Suppressor macrophage treated with lipopolysaccharide for 1 hour (primary cell): ENCODE measurements around the gene GNG13.
"Not testable (repeated sequence)": the region's sequence is repeated elsewhere in the genome, so short reads cannot be mapped to it uniquely, and the experiment has no call there.

Experiments used
- DNase-seq, 3 donors: peaks; one replicate each; pipeline ENCODE4 v3.0.0-alpha.2; 2020 to 2022

Gene GNG13

DNA sequence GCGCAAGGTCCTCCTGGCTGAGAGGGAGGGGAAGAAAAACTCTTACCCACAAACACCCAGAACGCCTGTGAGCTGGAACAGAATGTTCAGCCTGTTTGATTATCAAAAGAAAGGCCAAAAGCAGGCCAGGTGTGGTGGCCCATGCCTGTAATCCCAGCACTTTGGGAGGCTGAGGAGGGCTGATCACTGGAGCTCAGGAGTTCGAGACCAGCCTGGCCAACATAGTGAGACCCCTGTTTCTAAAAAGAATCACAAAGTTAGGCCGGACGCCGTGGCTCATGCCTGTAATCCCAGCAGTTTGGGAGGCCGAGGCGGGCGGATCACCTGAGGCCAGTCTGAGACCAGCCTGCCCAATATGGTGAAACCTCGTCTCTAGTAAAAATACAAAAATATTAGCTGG, 24.2 kb downstream of the GNG13 start:
- not testable (repeated sequence) for DNase-seq

DNA sequence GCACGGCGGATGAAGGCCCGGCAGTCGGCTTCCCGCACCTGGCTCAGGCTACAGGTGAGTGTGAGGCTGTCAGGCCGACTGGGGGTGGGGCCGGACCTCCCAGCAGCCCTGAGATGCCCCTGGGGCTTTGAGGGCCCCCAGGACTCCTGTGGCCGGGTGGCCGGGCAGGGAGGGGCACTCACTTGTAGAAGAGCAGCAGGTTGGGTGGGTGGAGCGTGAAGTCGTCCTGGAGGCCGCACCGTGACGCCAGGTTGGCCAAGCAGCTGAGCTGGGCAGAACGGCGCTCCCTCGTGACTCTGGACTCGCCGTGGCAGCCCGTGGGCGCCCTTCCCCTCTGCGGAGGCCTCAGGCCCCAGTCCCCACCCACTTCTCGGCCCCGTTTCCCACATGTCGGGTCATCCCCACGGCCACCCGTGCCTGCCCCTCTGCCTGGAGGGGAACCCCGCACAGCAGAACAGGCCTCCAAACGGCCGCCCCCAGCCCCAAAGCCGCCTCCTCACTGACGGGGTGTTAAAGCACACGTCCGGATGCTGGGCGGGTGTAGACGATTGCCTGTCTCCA, 25.2 kb downstream of the GNG13 start:
- DNase-seq, result no peak

DNA sequence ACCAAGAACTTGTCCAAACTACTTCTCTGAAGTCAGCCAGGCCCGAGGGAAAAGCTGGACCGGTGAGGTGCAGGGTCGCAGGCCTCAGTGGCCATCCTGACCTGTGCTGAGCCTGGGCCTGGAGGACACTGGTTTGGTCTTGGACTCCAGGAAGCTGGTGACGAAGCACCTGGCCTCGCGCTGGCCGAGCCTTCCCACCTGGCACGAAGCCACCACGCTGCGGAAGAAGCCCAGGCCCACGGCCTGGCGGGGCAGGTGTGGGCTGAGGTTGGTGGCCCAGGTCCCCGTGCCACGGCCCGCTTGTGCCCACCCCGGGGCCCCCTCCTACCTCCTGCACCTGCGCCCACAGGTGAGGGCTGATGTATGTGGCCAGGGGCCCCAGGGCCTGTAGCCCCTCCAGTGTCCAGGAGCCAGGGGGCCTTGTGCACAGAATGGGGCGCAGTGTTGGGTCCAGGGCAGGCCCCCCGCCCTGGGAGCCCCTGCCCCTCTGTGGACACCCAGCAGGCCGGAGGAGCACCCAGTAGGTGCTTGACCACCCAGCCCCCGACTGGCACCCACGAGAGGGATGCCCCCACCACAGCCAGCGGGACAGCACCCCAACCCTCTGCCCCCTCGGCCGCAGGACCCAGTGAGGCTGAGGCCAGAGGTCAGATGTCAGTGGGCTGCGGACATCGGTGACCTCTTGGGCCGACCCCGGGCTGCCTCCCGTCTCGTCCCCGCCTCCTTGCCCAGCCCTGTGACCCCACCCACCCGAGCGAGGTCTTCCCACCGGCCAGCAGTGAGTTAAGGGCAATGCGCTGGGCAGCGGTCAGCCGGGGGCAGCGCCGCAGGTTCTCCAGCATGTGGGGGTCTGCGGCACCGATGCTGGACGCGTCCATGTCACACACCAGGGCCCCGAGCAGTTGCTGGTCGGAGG, 26.2 kb downstream of the GNG13 start:
- DNase-seq, result no peak

DNA sequence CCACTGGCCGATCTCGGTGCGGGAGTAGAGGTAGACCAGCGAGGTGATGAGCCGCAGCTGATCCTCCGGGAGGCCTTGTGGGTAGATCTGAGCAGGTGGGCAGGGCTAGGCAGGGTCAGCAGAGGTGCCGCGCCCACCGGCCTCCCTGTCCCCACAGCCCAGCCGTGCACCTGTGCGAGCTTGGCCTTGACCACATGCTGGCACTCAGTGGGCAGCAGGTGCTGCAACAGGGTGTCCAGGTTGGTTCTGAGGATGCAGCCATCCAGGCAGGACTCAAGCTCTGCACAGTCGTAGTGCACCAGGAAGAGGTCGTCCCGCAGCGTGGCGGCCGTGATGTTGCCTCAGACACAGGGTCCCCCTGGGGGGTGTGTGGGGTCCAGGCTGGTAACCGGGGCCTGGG, 27.6 kb downstream of the GNG13 start:
- no peak for DNase-seq

DNA sequence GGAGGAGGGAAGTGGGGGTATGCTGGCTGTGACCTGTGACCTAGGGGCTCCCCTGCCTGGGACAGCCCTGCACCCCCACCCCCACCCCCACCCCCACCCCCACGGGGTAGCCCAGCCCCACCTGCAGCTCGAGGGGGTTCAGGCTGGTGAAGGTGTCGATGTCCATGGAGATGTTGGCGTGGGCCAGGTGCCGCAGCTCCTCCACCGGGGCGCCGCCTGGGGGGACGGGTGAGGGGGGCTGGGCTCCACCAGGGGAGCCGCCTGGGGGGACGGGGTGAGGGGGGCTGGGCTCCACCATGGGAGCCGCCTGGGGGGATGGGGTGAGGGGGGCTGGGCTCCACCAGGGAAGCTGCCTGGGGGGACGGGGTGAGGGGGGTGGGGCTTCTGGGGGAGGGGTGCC, 30.1 kb downstream of the GNG13 start:
- DNase-seq, result no peak

DNA sequence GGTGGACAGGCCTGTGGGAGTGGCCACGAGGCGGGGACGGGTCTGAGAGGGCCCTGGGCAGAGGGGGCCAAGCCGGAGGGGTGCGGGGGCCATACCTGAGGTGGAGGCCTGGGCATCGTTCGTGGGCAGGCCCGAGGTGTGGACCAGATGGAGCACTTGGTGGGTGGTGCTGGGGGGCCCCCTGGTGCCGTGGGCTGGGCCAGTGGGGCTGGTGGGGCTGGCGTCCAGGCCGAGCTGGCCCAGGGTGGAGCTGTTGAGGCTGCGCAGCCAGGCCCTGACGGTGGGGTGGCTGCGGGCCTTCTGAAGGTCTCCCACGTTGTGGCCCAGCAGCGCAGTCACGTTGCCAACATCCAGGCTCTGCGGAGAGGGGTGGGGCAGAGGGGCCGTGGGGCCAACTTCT, 30.6 kb downstream of the GNG13 start:
- no peak for DNase-seq

DNA sequence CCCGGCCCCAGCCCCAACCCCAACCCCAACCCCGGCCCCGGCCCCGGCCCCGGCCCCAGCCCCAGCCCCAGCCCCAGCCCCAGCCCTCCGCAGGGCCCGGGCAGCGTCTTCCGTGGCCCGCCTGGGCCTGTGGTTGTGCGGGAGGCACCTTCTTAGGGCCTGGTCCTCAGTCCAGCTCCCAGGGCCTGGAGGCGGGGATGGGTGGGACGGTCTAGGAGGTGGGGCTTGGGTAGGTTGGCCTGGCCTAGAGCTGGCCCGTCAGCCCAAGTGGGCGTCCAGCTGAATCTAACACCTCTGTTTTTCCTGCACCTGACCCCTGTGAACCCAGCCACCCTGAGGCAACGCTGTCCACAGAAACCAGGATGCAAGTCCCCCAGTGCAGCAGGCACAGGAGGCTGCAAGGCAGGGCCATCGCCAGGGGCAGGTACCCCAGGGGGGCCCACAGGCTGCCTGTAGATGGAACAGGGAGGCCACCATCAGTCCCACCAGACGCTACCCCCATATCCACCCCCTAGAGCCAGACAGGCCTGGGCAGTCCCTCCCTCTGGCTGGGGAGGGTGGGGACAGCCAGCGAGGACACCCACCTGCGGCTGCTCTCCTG, 31.2 kb downstream of the GNG13 start:
- DNase-seq, result no peak

DNA sequence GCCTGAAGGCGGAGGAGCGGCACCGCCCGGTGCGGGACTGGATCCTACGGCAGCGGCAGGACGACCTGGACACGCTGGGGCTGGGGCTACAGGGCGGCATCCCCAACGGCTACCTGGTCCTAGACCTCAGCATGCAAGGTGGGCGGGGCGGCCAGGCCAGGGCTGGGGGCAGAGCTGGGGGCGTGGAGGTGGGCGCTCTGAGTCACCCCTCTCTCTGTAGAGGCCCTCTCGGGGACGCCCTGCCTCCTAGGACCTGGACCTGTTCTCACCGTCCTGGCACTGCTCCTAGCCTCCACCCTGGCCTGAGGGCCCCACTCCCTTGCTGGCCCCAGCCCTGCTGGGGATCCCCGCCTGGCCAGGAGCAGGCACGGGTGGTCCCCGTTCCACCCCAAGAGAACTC, 32.1 kb downstream of the GNG13 start:
- DNase-seq, result no peak

DNA sequence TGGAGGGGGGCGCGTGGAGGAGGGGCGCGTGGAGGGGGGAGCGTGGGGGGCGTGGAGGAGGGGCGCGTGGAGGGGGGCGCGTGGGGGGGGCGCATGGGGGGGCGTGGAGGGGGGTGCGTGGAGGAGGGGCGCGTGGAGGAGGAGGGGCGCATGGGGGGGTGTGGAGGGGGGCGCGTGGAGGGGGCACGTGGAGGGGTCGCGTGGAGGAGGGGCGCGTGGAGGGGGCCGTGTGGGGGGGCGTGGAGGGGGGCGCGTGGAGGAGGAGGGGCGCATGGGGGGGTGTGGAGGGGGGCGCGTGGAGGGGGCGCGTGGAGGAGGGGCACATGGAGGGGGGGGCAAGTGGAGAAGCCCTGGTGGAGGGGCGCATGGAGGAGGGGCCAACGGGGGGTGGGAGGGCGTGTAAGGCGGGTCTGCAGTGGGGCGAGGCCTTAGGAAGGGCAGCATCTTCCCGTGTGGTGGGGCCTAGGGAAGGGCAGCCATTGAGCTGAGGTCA, 32.7 kb downstream of the GNG13 start:
- DNase-seq, result no peak

DNA sequence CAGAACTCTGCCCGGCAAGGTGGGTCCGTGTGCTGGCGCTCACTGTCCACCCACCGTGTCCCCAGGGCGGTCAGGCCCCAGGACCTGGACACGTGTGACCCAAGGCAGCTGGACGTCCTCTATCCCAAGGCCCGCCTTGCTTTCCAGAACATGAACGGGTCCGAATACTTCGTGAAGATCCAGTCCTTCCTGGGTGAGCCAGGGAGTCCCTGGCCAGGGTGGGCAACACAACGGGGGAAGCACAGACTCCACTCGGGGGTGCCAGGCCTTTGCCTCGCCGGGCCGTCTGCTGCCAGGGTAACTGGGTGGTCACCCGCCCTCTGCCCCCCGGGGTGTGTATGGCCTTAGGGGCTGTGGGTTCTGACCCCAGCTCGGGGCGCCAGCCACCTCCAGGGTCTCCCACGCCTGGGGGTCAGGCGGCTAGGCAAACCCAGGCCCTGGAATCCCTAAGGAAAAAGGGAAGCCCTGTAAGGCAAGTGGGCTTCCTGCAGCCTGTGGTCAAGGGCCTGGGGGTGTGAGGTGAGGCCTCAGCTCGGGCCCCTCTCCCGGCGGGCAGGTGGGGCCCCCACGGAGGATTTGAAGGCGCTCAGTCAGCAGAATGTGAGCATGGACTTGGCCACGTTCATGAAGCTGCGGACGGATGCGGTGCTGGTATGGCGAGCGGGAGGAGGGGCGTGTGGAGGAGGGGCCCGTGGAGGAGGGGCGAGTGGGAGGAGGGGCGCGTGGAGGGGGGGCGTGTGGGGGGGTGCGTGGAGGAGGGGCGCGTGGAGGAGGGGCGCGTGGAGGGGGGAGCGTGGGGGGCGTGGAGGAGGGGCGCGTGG, 33.5 kb downstream of the GNG13 start:
- no peak for DNase-seq

DNA sequence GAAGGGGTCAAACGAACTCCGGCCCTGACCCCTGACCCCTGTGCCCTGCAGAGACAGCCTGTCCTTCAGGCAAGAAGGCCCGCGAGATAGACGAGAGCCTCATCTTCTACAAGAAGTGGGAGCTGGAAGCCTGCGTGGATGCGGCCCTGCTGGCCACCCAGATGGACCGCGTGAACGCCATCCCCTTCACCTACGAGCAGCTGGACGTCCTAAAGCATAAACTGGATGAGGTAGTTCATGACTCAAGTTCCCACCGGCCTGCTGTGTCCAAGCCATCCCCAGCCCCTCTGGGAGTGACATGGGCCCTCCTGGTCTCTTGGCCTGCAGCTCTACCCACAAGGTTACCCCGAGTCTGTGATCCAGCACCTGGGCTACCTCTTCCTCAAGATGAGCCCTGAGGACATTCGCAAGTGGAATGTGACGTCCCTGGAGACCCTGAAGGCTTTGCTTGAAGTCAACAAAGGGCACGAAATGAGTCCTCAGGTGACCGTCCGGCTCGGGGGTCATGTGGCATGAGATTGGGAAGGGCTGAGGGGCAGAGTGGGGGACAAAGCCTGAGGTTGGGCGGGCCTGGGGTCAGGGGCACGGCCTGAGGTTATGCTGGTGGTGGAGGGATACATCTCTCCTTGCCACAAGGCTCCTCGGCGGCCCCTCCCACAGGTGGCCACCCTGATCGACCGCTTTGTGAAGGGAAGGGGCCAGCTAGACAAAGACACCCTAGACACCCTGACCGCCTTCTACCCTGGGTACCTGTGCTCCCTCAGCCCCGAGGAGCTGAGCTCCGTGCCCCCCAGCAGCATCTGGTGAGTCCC, 34.3 kb downstream of the GNG13 start:
- no peak for DNase-seq

DNA sequence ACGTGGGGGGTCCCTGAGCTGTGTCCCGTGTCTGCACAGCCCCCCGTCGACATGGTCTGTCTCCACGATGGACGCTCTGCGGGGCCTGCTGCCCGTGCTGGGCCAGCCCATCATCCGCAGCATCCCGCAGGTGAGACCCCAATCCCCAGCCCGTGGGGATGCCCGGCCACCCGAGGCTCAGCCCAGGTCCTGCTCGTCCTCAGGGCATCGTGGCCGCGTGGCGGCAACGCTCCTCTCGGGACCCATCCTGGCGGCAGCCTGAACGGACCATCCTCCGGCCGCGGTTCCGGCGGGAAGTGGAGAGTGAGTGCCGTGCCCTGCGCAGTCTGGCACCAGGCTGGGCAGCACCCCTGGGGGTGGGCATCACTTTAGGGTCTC, 35.1 kb downstream of the GNG13 start:
- no peak for DNase-seq

DNA sequence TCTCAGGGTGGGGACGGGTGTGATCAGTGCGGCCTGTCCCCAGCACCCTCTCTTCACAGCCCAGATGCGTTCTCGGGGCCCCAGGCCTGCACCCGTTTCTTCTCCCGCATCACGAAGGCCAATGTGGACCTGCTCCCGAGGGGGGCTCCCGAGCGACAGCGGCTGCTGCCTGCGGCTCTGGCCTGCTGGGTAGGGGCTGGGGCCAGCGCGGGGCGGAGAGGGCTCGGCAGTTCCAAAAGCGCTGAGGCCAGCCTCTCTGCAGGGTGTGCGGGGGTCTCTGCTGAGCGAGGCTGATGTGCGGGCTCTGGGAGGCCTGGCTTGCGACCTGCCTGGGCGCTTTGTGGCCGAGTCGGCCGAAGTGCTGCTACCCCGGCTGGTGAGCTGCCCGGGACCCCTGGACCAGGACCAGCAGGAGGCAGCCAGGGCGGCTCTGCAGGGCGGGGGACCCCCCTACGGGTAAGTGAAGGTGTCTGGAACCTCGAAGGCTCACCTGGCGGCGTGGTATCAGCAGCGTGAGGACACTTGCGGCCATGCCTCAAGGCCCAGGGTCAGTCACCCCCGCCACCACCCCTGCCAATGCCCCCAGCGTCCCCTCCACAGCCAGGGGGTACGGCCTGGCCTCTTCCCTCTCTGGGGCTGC, 35.6 kb downstream of the GNG13 start:
- DNase-seq, result no peak

DNA sequence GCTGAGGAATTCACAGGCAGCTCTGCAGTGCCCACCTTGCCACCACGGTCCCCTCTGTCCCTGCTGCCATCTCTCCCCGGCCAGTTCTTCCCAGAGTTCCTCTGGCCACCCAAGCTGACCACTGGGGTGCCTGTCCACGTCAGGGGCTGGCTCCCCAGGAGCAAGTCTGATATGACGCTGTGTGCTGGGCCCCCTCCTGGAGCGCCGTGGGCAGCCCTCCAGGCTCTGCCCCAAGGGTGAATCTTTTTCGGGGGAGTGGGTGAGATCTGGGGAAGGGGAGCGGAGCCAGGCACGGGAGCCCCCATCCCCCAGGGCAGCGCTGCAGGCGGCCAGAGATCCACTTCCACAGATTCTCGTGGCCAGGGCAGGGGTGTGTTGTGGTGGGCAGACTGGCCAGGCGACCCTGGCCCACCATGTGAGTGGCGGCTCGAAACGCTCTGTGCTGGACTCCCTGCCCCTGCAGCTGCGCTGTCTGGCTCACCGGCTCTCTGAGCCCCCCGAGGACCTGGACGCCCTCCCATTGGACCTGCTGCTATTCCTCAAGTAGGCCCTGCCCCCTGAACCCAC, 36.3 kb downstream of the GNG13 start:
- no peak for DNase-seq

DNA sequence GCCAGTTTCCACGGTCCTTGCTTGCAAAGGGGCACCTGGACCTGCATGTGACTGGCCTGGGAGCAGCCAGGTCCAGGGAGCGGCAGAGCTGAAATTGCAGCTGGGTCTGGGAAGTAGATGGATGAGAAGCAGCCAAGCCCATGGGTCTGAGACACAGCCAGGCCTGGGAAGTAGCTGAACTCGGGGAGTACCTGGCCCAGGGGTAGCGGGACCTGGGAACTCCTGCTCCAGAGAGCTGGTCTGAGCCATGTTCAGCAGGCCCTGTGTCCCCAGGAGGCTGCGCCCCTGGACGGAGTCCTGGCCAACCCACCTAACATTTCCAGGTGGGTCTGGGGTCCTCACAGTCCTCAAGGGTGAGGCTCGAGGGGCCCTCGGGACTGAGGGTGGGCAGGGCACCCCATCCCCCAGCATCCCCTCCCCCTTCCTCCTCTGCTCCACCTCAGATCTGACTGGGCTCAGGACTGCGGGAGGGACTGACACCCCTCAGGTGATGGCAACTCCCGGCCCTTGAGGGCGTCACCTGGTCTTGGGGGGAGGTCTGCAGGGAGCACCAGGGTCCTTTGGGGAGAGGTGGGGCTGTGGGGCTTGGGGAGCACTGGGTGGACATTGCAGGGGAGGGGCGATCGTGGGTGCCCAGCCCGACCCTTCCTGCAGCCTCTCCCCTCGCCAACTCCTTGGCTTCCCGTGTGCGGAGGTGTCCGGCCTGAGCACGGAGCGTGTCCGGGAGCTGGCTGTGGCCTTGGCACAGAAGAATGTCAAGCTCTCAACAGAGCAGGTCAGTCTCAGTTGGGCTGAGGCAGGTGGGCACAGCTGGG, 37.0 kb downstream of the GNG13 start:
- DNase-seq, result no peak

DNA sequence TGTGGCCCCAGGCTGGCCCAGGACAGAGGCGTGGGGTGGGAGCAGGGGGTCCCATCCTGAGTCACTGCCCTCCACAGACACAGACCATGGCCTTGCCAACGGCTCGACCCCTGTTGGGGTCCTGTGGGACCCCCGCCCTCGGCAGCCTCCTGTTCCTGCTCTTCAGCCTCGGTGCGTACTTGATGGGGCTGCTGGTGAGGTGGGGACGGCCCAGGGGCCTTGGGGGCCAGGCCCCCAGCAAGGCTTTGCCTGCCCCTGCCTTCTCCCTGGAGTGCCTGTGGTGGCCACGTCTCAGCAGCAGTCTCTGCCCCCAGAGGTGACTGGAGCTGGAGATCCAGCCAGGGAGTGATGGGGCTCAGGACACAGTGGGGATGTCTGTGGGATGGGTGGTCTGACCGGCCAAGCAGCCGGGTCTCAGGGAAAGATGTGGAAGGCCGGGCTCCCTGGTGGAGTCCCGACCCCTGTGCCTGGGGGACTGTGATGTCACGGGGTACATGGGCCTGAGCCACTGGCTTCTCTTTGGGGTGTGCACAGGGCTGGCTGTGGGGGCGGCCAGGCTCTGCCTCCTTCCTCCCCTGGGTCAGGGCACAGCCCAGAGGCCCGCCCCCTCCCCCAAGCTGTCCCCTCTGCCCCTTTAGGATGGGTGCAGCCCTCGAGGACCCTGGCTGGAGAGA, 37.8 kb downstream of the GNG13 start:
- DNase-seq, result no peak

DNA sequence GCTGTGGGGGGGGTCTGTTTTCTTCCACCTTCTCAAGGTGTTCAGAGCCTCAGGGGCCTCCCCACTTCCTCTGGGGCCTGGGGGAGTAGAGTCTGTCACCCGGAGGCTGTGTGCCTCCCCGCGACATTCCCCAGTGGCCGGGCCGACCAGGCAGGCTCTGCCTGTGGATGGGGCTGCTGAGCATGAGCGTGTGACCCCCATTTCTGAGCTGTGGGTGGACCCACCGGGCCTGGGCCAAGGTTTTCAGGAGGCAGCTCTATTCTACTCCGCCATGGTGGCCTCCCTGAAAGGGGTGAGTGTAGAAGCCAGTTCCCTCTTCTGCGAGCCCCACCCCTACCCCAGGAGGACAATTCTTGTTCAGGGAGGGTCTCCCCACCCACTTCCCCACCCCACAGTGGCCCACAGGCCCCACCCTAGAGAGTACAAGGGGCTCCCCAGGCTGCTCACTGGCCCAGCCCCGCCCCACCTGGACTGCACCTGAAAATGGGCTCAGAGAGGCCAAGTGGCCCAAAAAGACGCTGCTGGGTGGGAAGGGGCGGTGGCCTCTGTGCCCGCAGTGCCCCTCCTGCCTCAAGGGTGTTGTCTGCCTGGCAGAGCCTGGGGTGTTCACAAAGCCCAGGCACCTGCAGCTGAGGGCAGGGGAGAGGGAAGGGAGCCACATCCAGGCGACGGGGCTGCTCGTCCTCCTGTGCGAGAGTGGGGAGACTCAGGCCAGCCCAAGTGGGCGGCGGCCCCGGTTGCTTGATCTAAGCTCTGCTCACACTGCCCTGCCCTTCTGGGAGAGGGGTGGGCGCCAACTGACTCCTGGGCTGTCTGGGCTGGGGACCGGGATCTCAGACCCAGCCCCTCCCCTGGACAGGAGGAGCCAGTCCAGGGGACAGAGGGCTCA, 38.7 kb downstream of the GNG13 start:
- no peak for DNase-seq

DNA sequence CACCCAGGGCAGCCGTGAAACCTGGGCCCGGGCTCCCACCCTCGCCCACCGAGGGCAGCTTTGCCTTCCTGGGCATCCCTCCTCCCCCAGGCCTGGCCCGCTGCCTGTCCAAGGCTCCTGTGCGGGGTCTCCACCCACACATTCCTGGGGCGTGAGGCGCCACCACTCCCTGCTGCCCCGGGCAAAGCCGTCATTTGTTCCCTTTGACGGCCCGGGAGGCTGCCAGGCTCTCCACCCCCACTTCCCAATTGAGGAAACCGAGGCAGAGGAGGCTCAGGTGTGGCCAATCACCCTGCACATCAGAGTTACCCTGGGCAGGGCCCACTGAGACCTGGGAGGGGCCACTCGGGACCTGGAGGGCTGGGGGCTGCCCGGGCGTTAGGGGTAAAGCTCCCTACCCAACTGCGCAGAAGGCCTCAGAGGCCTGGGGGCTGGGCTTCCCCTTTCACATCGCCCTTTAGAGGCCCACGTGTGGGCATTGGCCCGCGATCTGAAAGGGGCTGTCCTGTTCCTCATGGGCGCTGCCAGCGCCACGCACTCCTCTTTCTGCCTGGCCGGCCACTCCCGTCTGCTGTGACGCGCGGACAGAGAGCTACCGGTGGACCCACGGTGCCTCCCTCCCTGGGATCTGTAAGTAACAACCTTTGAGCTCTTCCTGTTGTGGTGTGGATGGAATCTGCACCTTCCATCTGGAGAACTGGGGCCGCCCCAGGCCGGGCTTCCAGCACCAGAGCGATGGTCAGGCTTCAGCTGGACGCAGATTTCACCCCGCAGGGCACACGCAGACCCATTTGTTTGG, 39.8 kb downstream of the GNG13 start, which contains the start of gene MSLN:
TSS of gene MSLN (plus strand) at position 190 of the 799 bp plus-strand sequence. CDS start 1,947 bp downstream, outside the sequence.
- DNase-seq, result no peak
